ENCODE data around the gene APCDD1L.
"Not testable (repeated sequence)": the region's sequence is repeated elsewhere in the genome, so short reads cannot be mapped to it uniquely, and the experiment has no call there.

APCDD1L gene

GRCh38 chr20:58544891-58545290, 29.7 kb upstream of the APCDD1L start:
- DNase-seq: no peak

GRCh38 chr20:58544286-58544685, 29.1 kb upstream of the APCDD1L start:
- DNase-seq: no peak

- DNase-seq: no peak
Measured at GRCh38 chr20:58543274-58543673, 28.1 kb upstream of the APCDD1L start.

- DNase-seq: no peak
Measured at GRCh38 chr20:58542411-58543095, 27.4 kb upstream of the APCDD1L start.

GRCh38 chr20:58542034-58542410, 26.8 kb upstream of the APCDD1L start:
- not testable (repeated sequence) for DNase-seq

GRCh38 chr20:58538752-58539151, 23.6 kb upstream of the APCDD1L start:
- no peak for DNase-seq

GRCh38 chr20:58537831-58538230, 22.6 kb upstream of the APCDD1L start:
- DNase-seq: no peak

- DNase-seq: no peak
Measured at GRCh38 chr20:58536289-58536688, 21.1 kb upstream of the APCDD1L start.

- no peak for DNase-seq
Measured at GRCh38 chr20:58531657-58532056, 16.5 kb upstream of the APCDD1L start.

- DNase-seq: no peak
Measured at GRCh38 chr20:58531063-58531462, 15.9 kb upstream of the APCDD1L start.

GRCh38 chr20:58528412-58528811, 13.2 kb upstream of the APCDD1L start:
- no peak for DNase-seq

GRCh38 chr20:58526411-58526810, 11.2 kb upstream of the APCDD1L start:
- no peak for DNase-seq

GRCh38 chr20:58524814-58525213, 9.6 kb upstream of the APCDD1L start:
- DNase-seq: no peak

- no peak for DNase-seq
Measured at GRCh38 chr20:58523971-58524315, 8.7 kb upstream of the APCDD1L start.

- no peak for DNase-seq
Measured at GRCh38 chr20:58523072-58523970, 8.1 kb upstream of the APCDD1L start.

- no peak for DNase-seq
Measured at GRCh38 chr20:58522666-58523065, 7.5 kb upstream of the APCDD1L start.

GRCh38 chr20:58521763-58522162, 6.6 kb upstream of the APCDD1L start:
- no peak for DNase-seq

- no peak for DNase-seq
Measured at GRCh38 chr20:58519940-58520712, 4.9 kb upstream of the APCDD1L start.

- no peak for DNase-seq
Measured at GRCh38 chr20:58518896-58519593, 3.8 kb upstream of the APCDD1L start.

GRCh38 chr20:58518387-58518786, 3.2 kb upstream of the APCDD1L start:
- DNase-seq: no peak

- DNase-seq: no peak
Measured at GRCh38 chr20:58514321-58515232, 622 bp downstream of the APCDD1L start.
